OCI-LY7 (cell line): ENCODE measurements around the gene BPIFB2.

Experiments used
- EZH2phosphoT487 ChIP-seq: fragments of 200-600 bp; sonication (generic); IDR thresholded peaks from 2 replicates; pipeline ENCODE4 v1.6.1; 2018; ENCODE audit warnings: low read depth, borderline replicate concordance, mild to moderate bottlenecking, mixed run types, antibody characterized with exemption, low read length, moderate library complexity, mixed read lengths
- TF ChIP-seq, protein P1 (sequence below): fragments of 200-600 bp; sonication (generic); conservative IDR thresholded peaks from 2 replicates; pipeline ENCODE4 v1.5.1; 2014; ENCODE audit warnings: mild to moderate bottlenecking, antibody characterized with exemption, low read length, moderate library complexity, mixed read lengths

DNA sequence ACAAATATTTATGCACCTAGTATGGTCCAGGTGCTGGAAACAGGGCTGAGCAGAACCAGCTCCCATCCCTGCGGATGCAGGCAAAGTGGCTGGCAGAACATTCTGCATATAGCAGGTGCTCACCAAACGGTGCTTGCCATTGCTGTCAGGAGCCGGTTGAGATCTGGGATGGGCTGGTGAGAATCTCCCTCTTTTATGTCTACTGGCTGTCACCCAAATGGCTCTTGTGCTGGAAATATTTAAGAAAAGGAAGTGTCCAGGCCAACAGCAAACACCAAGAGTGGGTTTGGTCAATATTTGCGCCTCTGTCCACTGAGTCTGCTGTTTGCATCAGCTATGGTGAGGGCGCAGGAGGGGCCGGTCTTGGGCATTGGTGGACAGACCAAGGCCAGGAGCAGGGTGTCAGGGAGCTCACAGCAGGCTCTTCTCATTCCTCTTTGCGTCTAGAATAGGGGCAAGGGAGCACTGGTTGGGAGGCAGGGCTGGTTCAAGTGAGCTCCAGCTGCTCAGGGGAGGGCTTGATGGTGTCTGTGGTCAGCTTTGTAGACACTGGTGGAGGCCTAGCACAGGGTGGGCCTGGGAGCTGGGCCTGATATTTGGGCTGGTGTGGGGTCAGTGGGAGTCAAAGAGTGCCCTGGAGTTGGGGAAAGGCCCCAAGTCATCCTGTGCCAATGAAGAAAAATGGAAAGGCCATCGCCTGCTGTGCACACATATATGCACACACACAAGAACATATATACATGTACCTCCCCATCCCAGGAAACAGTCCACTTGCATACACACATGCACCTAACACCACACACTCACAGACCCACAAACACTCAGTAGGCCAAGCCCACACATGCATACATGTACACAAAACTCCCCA is 1.4 kb upstream of the BPIFB2 start:
- TF ChIP-seq, protein P1, sequence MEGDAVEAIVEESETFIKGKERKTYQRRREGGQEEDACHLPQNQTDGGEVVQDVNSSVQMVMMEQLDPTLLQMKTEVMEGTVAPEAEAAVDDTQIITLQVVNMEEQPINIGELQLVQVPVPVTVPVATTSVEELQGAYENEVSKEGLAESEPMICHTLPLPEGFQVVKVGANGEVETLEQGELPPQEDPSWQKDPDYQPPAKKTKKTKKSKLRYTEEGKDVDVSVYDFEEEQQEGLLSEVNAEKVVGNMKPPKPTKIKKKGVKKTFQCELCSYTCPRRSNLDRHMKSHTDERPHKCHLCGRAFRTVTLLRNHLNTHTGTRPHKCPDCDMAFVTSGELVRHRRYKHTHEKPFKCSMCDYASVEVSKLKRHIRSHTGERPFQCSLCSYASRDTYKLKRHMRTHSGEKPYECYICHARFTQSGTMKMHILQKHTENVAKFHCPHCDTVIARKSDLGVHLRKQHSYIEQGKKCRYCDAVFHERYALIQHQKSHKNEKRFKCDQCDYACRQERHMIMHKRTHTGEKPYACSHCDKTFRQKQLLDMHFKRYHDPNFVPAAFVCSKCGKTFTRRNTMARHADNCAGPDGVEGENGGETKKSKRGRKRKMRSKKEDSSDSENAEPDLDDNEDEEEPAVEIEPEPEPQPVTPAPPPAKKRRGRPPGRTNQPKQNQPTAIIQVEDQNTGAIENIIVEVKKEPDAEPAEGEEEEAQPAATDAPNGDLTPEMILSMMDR = no peak
- TF ChIP-seq EZH2phosphoT487 = no peak
